HG03558 (cell line): Measurements from ENCODE around the gene PDZD7.

Source experiments
- ATAC-seq: cut with Tn5 transposase; IDR thresholded peaks from one replicate; pipeline ENCODE4 v1.9.1; 2021; ENCODE audit warnings: moderate number of reproducible peaks; ENCODE audit not compliant: unreplicated experiment; ENCODE audit errors: extremely low read depth

The PDZD7 gene

DNA sequence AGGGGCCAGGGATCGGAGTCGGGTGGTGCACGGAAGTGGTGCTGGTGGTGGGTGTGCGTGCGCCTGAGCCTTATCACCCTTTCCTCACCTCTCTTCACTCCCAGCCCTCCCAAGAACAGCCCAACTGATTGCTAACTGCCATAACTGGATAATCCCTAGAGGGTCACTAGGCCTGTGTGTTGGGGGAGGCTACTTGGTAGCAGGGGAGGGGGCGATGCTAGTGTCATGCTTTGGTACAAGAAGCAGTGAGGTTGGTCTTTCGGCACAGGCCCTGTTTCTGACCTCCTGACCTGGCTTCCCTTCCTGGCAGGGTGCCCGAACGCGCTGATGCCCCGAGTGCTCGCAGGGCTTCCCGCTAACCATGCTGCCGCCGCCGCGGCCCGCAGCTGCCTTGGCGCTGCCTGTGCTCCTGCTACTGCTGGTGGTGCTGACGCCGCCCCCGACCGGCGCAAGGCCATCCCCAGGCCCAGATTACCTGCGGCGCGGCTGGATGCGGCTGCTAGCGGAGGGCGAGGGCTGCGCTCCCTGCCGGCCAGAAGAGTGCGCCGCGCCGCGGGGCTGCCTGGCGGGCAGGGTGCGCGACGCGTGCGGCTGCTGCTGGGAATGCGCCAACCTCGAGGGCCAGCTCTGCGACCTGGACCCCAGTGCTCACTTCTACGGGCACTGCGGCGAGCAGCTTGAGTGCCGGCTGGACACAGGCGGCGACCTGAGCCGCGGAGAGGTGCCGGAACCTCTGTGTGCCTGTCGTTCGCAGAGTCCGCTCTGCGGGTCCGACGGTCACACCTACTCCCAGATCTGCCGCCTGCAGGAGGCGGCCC lies 31.5 kb upstream of the PDZD7 start:
- ATAC-seq = no peak

DNA sequence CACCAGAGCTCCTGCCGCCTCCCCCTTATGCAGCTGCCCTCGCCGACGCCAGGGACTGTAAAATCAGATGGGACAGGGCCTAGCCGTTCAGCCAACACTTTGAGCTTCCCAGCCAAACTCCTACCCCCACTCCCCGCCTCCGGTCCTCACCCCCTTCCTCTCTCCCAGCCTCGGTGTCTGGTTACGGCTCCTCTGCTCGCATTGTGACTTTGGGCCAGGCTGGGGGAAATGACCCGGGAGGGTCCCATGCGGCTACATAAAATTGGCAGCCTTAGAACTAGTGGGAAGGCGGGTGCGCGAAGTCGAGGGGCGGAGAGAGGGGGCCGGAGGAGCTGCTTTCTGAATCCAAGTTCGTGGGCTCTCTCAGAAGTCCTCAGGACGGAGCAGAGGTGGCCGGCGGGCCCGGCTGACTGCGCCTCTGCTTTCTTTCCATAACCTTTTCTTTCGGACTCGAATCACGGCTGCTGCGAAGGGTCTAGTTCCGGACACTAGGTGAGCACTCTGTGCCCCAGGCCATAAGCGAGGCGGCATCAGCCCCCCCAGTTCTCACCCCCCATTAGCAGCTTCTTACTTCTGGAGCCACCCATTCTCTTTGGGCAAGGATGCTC lies 30.8 kb upstream of the PDZD7 start, which contains the start of gene KAZALD1:
TSS of gene KAZALD1 (plus strand) at position 366 of the 608 bp plus-strand sequence. CDS start 604 bp downstream, outside the sequence.
- no peak for ATAC-seq

DNA sequence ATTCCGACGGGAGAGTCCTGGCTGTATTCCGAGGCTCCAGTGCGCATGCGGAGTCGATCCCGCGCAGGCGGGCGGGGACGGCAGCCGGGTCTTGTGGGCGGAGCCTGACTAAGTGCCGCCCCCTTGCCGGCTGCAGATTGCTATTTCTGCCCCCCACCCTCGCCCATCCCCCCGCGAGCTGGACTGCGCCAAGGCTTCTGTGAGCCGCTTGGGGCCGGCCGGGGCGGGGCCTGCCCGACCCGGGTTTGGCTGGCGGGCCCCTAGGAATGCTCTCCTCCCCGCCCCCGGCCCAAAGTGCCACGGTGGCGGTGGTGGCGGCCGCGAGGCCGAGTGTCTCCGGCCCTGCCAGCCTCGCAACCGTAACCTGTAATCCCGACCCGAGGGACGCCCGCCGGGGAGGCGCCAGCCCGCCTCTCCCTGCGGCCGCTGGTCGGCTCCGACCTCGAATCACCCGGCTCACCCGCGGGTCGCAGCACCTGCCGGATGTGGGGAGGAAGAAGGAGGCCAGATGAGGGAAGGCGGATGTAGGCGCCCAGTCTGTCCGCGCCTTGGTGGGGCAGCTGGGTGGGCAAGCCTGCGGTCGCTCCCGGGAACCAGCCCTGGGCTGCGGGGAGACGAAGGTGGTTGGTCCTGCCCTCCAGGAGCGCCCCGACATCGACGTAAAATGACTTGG lies 30.2 kb upstream of the PDZD7 start:
- ATAC-seq = no peak

DNA sequence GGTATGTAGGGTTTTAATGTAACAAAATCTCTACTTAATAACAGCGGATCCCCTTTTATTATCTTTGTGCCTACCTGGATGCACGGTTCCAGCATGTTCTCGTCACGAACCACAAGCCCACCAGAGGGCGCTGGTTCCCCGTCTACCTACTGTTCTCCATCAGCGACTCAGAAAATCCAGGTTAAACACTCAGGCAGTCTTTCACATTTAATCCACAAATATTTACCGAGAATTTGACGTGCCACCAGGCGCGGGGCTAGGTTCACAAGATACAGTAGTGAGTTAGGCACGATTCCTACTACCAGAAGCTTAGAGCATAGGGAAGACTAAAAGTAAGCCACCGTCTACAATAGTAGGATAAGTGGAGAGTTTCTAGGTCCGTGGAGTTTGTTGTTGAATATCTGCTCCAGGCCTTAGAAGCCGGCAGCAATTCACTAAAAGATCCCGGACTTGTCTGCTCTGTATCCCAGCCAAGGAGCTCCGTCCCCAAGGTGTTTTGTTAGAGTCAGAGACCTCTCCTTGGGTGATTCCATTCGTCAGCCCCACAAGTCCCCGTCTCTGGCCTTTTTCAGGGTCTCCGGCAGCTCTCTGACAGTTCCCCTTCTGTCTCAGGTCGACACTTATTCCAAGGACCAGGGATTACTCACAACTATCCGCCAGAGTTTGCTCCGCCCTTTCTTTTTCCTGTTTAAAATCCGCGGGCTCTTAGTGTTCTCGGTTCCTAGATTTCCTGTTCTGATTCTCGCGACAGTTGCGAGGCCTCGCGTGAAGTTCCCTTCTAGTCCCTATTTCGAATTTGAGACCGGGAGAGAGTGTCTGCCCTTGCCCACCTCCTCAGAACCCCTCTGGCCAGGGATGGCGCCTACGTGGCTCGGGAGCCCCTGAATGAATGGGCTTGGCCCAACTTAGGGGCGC lies 29.4 kb upstream of the PDZD7 start:
- ATAC-seq = no peak

DNA sequence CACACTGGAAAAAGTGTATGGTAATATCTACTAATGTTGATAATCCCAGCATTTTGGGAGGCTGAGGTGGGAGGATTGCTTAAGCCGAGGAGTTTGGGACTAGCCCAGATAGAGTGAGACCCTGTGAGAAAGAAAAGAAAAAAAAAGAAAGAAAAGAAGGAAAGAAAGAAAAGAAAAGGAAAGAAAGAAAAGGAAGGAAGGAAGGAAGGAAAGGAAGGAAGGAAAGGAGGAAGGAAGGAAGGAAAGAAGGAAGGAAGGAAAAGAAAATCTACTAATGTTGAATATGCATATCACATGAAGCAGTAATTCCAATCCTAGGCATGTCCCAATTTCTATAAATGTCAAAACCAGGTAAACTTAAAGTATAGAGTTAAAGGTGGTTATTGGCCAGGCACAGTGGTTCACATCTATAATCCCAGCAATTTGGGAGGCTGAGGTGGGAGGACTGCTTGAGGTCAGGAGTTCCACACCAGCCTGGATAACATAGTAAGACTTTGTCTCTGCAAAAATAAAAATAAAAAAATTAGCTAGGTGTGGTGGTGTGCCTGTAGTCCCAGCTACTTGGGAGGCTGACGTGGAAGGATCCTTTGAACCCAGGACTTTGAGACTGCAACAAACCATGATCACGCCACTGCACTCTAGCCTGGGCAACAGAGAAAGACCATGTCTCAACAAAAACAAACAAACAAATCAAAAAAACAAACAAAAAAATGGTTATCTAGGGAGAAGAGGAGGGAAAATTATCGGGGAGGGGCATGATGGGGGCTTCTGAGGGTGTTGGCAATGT lies 25.6 kb upstream of the PDZD7 start:
- no peak for ATAC-seq

DNA sequence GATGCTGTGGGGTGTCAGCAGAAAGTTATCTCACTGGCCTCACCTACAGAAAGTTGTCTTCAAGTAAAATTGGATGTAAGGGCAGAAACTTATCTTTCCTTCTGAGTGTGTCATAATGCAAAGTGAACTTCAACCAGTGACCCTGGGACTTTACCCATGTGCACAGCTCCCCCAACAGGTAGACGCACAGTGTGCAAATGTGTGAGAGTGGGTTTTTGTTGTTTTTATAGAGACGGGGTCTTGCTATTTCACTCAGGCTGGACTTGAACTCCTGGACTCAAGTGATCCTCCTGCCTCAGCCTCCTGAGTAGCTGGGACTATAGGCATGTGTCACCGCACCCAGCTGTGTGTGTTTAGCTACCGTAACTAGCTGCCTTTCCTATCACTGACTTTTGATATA lies 24.5 kb upstream of the PDZD7 start:
- no peak for ATAC-seq

DNA sequence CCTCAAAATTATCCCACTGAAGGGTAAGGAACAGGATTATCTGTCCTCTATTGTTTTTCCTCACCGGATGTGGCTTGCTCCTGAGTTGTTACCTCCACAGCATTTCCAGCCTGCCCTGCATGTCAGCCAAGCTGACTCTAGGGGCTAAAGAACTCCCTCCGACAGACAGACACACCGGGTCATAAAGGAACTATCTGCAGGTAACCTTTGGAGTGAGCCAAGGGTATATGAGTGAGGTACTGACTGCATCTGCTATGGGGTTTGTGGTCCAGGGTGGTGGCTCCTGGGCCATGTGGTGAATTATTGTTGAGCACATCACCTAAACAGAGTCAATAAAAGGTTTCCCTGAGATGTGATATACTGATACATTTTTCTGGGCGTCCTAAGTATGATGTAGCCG lies 23.9 kb upstream of the PDZD7 start:
- ATAC-seq = no peak

DNA sequence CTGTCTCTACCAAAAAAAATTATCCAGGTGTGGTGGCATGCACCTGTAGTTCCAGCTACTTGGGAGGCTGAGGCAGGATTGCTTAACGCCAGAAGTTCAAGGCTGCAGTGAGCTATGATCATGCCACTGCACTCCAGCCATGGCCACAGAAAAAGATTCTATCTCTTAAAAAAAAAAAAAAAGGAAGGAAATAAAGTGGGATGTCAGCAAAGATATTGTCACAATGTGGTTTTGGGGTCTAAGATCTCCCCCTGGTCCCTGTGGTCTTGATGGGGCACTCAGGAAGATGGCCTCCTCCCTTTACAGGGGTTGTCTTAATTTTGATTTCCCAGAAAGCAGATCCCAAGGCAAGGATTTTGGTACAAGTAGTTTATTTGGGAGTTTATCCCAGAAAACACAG lies 23.4 kb upstream of the PDZD7 start:
- ATAC-seq = no peak

DNA sequence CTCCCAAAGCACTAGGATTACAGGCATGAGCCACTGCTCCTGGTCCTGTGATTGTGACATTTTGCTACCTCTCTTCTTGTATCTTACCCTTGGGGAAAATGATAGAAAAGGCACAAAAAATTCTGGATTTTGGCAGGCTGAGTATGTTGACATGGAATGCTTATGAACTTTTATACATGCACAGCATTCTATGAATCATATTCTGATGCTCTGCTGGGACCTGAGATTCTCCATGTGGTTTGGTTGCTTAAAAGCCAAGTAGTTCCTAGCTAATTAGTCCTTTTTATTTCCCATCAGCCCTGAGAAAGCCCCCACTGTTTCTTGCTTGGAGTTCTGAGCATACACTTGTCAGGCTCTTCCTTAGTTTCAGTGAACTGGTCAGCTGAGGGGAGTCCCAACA lies 22.6 kb upstream of the PDZD7 start:
- ATAC-seq = no peak

DNA sequence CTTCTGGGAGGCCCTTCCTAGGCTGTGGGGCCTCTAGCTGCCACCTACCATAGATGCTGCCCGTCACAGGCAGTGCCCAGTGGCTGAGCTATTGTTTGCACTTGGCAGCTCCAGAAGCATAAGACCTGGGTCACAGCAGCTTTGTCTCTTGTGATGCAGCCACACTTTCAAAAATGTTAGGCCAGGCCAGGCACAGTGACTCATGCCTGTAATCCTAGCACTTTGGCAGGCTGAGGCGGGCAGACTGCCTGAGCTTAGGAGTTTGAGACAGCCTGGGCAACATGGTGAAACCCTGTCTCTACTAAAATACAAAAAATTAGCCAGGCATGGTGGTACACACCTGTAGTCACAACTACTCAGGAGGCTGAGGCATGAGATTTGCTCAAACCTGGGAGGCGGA lies 21.4 kb upstream of the PDZD7 start:
- no peak for ATAC-seq

DNA sequence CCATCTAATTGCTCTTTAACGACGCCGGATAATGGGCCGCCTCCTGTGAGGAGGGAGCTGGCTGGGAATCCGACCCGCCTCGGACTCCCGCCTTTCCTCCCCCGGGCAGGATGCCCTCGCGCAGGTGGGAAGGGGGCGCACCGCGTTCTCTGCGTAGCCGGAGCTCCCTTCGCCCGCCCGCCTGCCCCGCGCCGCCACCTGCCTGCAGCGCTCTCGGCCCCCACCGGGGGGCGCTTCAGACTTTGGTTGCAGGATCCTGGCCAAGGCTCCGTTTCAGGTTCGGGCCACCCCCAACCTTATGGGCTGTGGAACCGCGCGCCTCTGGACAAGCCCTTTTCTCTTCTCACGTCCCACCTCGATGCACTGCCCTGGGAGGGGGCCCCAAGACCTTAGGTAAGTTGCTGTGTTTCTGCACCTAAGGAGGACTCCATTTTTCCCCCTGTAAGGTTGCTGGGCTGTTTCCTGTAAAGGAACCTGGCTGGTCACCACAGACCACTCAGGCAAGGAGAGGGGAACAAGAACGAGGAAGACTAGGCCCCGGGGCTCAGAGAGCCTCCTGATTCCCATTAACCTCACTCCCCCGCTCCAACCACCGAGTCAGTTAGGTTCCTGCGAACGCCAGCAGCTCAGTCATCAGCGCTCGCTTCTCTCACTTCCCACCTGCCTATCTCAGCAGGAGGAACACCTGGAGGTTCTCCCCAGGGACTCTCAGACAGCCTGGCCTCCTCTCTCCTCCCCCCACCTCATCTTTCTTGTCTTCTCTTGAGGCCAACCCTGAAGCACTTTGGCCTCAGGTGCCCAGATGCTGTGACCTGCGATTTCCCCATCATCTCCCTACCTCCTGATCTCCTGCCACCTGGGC lies 19.5 kb upstream of the PDZD7 start:
- ATAC-seq = no peak

DNA sequence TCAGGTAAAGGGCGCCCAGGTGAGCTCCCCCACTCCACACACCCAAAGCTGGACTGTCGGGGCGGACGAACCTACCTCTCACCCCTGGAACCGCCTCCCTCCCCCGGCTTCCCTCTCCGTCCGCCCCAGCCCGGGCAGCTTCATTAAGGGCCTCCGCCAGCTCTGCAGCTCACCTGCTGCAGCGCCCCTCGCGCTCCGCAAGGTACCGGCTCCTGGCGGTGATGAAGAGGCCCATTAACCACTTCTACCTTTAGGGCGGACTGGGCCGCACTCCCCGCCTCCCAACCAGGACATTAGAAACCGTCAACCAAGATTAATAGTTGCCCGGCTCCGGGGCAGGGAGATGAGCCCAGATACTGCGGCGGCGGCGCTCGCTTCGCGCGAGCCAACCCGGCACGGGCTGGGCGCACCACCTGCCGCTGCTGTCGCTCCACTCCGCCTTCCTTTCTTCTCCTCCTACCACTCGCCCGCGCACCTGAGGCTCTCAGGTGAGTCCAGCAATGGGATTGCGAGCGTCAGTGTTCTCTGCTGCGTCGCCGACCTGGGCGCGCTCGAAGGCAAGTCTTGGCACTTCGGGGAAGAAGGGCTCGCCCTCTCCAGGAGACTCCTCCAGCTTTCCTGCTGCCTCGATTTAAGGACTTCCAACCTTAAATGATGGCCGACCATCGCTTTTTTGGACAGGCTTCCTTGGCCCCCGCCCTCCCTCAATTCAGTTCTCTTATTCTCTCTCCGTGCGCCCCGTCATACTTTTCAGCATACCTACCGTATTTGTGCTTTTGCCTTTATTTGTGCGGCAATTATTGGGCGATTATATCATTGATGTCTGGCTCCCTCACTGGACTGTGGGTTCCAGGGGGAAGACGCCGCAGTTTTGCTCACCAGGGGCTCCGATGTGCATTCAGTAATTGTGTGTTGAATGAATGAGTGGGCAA lies 17.3 kb upstream of the PDZD7 start:
- ATAC-seq = no peak

DNA sequence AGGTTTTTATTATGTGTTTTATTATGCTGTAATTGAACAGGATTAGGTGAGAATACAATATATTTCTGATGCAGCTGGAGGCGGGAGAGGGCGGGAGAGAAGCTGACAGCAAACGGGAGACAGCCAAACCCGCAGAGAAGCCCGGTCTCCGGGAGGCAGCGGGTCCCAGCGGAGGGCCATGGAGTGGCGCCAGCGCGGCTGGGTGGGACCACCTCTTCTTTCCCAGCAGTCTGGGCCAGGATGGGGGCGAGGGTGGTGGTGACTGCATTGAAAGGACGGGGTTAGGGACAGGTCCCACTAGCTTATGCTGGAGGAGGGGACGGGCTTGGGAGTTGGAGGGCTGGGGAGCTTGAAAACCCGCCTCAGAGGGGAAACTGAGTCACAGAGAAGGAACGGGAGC lies 16.3 kb upstream of the PDZD7 start:
- ATAC-seq = no peak

DNA sequence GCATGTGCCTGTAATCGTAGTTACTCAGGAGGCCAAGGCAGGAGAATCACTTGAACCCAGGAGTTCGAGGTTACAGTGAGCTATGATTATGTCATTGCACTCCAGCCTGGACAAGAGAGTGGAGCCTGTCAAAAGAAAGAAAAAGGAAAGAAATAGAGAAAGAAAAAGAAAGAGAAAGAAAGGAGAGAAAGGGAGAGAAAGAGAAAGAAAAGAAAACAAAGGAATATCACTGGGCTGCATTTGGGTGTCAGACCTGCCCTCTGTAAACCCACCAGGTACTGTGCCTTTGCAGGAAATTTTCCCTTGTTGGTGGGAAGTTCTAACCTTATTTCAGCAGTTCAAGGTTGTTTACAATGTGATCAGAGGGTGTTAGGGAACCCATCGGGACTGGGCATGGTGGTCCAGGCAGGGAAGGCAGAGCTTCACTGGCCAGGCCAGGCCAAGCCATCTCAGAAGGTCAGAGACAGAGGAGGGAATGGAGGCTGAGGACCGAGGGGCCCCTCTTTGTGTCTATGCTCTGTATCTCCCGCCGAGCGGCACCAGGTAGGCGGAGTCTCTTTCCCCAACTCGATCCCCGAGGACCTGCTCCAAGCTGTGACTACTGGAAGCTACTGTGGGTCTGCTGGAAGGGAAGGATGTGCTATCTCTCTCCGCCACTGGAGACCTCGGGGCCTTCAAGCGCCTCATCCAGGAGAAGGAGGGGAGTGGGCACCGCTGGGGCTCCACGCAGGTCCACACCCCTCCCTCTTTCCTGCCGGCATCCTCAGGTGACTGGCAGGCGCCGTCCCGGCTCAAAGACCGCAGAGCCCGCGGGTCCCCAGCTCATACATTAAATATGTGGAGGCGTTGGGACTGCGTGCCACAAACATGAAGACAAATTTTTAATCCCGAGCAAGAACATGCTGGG lies 15.7 kb upstream of the PDZD7 start:
- ATAC-seq = no peak

DNA sequence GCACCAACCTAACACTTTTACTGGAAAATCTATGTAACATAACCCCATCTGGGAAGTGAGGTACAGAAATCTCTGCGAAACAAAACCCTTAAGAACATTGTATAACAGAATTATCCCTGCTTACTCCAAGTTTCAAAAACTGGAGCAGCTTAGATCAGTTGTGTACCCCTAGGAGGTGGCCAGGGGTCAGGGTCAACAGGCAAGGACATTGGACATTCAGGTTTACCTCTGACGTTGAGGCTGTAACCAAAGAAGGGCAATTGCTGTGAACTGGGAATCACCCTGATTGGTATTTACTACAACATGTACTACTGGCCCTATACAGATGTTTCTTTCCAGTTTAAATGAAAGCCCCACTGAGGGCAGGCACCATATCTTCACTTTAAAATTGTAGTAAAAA lies 13.2 kb upstream of the PDZD7 start:
- ATAC-seq = no peak

DNA sequence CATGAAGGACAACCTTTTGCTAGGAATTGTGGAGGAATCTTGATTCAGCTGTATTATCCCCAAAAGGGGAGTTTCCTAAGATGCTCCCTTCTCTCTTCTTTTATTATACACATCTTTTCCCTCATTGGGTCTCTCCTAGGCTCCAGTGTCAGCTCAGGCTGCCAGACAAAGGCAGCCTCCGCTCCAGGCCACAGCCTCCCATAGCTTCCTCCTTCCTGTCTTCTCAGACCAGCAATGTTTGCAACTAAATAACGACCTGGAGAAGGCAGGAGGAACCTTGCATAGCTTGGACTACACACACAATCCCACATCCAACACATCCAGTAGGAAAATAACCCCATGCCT lies 12.4 kb upstream of the PDZD7 start:
- no peak for ATAC-seq
